Measurements from ENCODE around the gene TTLL3.

The TTLL3 gene

GRCh38 chr3:9785602-9786001 is 24.5 kb upstream of the TTLL3 start:
- 0 out of 2 replicates have a peak, but pooled peaks cover under 1% of the 10 kb centered on the region for H3K79me2 ChIP-seq (ENCODE audit: low read length)
- no peak overlapping the region for H3K4me2 ChIP-seq (ENCODE audit: low read length)
- peaks cover 61% of the 10 kb centered on the region for H3K36me3 ChIP-seq (replicated peaks; ENCODE audit: low read depth, low read length)
- H3K9me3 ChIP-seq (ENCODE audit: insufficient read depth, low read length), result no peaks in the 10 kb centered on the region
- no peak overlapping the region for H3K4me3 ChIP-seq (ENCODE audit: low read length)
- no peak overlapping the region for H3K27ac ChIP-seq (ENCODE audit: low read length)
- TF ChIP-seq EZH2phosphoT487 (IDR thresholded peaks at IDR 0.05; ENCODE audit: low read depth), result no peak
- TF ChIP-seq CTCF (IDR thresholded peaks at IDR 0.05; ENCODE audit: low read depth, low read length), result no peak
- H3K27me3 ChIP-seq (ENCODE audit: low read depth, low read length), result no peaks in the 10 kb centered on the region
- H3K9ac ChIP-seq (ENCODE audit: low read length), result no peak overlapping the region
- peaks cover 6% of the 10 kb centered on the region; the same call in 1 of the 2 replicates for H3K4me1 ChIP-seq (ENCODE audit: low read length)
- H4K20me1 ChIP-seq (ENCODE audit: insufficient read depth, low read length), result no peaks in the 10 kb centered on the region
- no peak overlapping the region for H2AFZ ChIP-seq (ENCODE audit: low read depth, low read length)

- Histone ChIP-seq H3K27me3 (ENCODE audit: low read depth, low read length) (no peaks in the 10 kb centered on the region), H3K36me3 (replicated peaks; ENCODE audit: low read depth, low read length) (peaks cover 61% of the 10 kb centered on the region), H3K9ac (ENCODE audit: low read length) (no peak overlapping the region), H4K20me1 (ENCODE audit: insufficient read depth, low read length) (no peaks in the 10 kb centered on the region), H3K4me1 (ENCODE audit: low read length) (peaks cover 9% of the 10 kb centered on the region), H3K79me2 (ENCODE audit: low read length) (peaks cover 7% of the 10 kb centered on the region; the same call in 1 of the 2 replicates), H2AFZ (ENCODE audit: low read depth, low read length) (no peak overlapping the region), H3K4me3 (ENCODE audit: low read length) (no peak overlapping the region), H3K27ac (ENCODE audit: low read length) (no peak overlapping the region), H3K4me2 (ENCODE audit: low read length) (no peak overlapping the region), H3K9me3 (ENCODE audit: insufficient read depth, low read length) (no peaks in the 10 kb centered on the region)
- TF ChIP-seq CTCF (IDR thresholded peaks at IDR 0.05; ENCODE audit: low read depth, low read length) (no peak), EZH2phosphoT487 (IDR thresholded peaks at IDR 0.05; ENCODE audit: low read depth) (no peak)
These were observed 23.8 kb upstream of the TTLL3 start for GRCh38 chr3:9786209-9786739.

- Histone ChIP-seq H3K79me2 (ENCODE audit: low read length) (peaks cover 14% of the 10 kb centered on the region), H3K36me3 (replicated peaks; ENCODE audit: low read depth, low read length) (peaks cover 58% of the 10 kb centered on the region)
These were observed 23.0 kb upstream of the TTLL3 start for GRCh38 chr3:9786825-9787669.

More at GRCh38 chr3:9786825-9787669, 23.0 kb upstream of the TTLL3 start:
- Histone ChIP-seq H3K9me3 (ENCODE audit: insufficient read depth, low read length) (no peaks in the 10 kb centered on the region), H4K20me1 (ENCODE audit: insufficient read depth, low read length) (no peaks in the 10 kb centered on the region), H2AFZ (ENCODE audit: low read depth, low read length) (no peak overlapping the region), H3K4me2 (ENCODE audit: low read length) (no peak overlapping the region), H3K4me1 (ENCODE audit: low read length) (peaks cover 15% of the 10 kb centered on the region), H3K27ac (ENCODE audit: low read length) (0 out of 2 replicates have a peak overlapping the region, but pooled peaks have one; percentile 22), H3K27me3 (ENCODE audit: low read depth, low read length) (no peaks in the 10 kb centered on the region), H3K4me3 (ENCODE audit: low read length) (no peak overlapping the region), H3K9ac (ENCODE audit: low read length) (no peak overlapping the region)
- TF ChIP-seq EZH2phosphoT487 (IDR thresholded peaks at IDR 0.05; ENCODE audit: low read depth) (no peak), CTCF (IDR thresholded peaks at IDR 0.05; ENCODE audit: low read depth, low read length) (peak; percentile 49)
